ENCODE measurements around the gene TMEM128. TPM values are rescaled to one million over a fixed set of nuclear protein-coding genes. Genes with fewer than 3 reads are reported as not detected.
"Not testable (repeated sequence)": the region's sequence is repeated elsewhere in the genome, so short reads cannot be mapped to it uniquely, and the experiment has no call there.

Gene TMEM128
- total RNA-seq, 1 experiment from 2014 or later: 19.0 TPM

DNA sequence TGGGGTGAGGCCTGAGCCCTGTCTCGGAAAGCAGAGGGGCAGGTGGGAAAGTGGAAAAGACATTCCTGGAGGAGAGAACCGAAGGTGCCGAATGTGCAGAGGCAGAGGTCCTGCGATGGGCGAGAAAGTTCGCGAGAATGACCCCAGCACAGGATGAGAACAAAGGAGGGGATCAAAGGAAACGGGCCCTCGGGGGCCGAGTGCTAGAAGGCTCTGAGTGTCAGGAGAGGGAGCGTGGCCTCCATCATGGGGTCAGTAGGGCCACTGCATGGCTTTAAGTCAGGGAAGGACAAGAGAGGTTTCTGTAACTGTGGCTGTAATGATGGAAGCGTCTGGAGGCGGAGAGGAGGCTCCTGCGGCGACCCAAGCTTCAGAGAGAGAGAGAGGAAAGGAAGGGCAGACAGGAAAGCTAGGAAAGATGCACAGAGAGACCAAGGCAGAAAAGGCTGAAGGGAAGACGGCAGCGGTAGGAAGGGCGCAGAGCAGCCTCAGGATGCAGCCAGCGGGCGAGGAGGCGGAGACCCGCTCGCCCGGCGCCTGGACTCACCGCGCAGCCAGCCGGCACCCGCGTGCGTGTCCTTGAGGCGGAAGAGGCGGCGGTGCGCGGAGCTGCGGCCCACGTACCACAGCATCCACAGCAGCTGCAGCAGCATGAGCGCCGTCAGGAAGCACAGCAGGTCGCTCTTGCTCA, 22.0 kb downstream of the TMEM128 start:
- no peak for DNase-seq
- POLR2A ChIA-PET: no interaction called here
- H3K4me1 ChIP-seq: no peaks in the 10 kb centered on the region
- no peaks in the 10 kb centered on the region for H3K9me3 Mint-ChIP-seq (ENCODE audit: unreplicated experiment)
- H3K27ac Mint-ChIP-seq (ENCODE audit: unreplicated experiment): no peak overlapping the region
- TF ChIP-seq, protein P1, sequence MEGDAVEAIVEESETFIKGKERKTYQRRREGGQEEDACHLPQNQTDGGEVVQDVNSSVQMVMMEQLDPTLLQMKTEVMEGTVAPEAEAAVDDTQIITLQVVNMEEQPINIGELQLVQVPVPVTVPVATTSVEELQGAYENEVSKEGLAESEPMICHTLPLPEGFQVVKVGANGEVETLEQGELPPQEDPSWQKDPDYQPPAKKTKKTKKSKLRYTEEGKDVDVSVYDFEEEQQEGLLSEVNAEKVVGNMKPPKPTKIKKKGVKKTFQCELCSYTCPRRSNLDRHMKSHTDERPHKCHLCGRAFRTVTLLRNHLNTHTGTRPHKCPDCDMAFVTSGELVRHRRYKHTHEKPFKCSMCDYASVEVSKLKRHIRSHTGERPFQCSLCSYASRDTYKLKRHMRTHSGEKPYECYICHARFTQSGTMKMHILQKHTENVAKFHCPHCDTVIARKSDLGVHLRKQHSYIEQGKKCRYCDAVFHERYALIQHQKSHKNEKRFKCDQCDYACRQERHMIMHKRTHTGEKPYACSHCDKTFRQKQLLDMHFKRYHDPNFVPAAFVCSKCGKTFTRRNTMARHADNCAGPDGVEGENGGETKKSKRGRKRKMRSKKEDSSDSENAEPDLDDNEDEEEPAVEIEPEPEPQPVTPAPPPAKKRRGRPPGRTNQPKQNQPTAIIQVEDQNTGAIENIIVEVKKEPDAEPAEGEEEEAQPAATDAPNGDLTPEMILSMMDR (IDR thresholded peaks at IDR 0.05; ENCODE audit: insufficient read depth in 1 of 2, low read depth in 1 of 2, low read length in 1 of 2, severe bottlenecking in 1 of 2, unreplicated experiment in 1 of 2): no peak
- H3K4me3 ChIP-seq (ENCODE audit: low read depth, low read length): no peak overlapping the region
- H3K36me3 ChIP-seq (ENCODE audit: control insufficient read depth, insufficient read depth, low read length): no peaks in the 10 kb centered on the region
- H3K9me3 ChIP-seq: no peaks in the 10 kb centered on the region
- H3K36me3 Mint-ChIP-seq (ENCODE audit: insufficient read depth, unreplicated experiment): no peaks in the 10 kb centered on the region
- CTCF ChIA-PET: no interaction called here
- no peaks in the 10 kb centered on the region for H3K27me3 ChIP-seq (replicated peaks; ENCODE audit: control insufficient read depth, insufficient read depth, low read length)
- intact Hi-C loops (cut with micrococcal nuclease; ENCODE audit: unreplicated experiment): no loop called here
- BruUV-seq (replicated peaks): no TSS peak
- H3K27me3 Mint-ChIP-seq (ENCODE audit: insufficient read depth, unreplicated experiment): peaks cover 21% of the 10 kb centered on the region
- H3K4me1 Mint-ChIP-seq (ENCODE audit: low read depth, unreplicated experiment): peaks cover 4% of the 10 kb centered on the region
- no peak overlapping the region for H3K4me3 Mint-ChIP-seq (ENCODE audit: unreplicated experiment)

- intact Hi-C loops (cut with micrococcal nuclease; ENCODE audit: unreplicated experiment): no loop called here
- ChIA-PET CTCF (no interaction called here), POLR2A (no interaction called here)
- Mint-ChIP-seq H3K36me3 (ENCODE audit: insufficient read depth, unreplicated experiment) (no peaks in the 10 kb centered on the region), H3K4me3 (ENCODE audit: unreplicated experiment) (no peak overlapping the region), H3K27ac (ENCODE audit: unreplicated experiment) (no peak overlapping the region), H3K9me3 (ENCODE audit: unreplicated experiment) (no peaks in the 10 kb centered on the region), H3K27me3 (ENCODE audit: insufficient read depth, unreplicated experiment) (peaks cover 6% of the 10 kb centered on the region), H3K4me1 (ENCODE audit: low read depth, unreplicated experiment) (no peaks in the 10 kb centered on the region)
- TF ChIP-seq, protein P1 (IDR thresholded peaks at IDR 0.05; ENCODE audit: insufficient read depth in 1 of 2, low read depth in 1 of 2, low read length in 1 of 2, severe bottlenecking in 1 of 2, unreplicated experiment in 1 of 2): no peak
- no TSS peak for BruUV-seq (replicated peaks)
- DNase-seq: no peak
- no peaks in the 10 kb centered on the region for H3K4me1 ChIP-seq
- no peaks in the 10 kb centered on the region for H3K36me3 ChIP-seq (ENCODE audit: control insufficient read depth, insufficient read depth, low read length)
- no peaks in the 10 kb centered on the region for H3K9me3 ChIP-seq
- no peaks in the 10 kb centered on the region for H3K27me3 ChIP-seq (replicated peaks; ENCODE audit: control insufficient read depth, insufficient read depth, low read length)
- no peak overlapping the region for H3K4me3 ChIP-seq (ENCODE audit: low read depth, low read length)
These were observed 30.9 kb downstream of the TMEM128 start for GRCh38 chr4:4217113-4217512.

- intact Hi-C loops (cut with micrococcal nuclease; ENCODE audit: unreplicated experiment): no loop called here
- no peaks in the 10 kb centered on the region for H3K9me3 ChIP-seq
- TF ChIP-seq, protein P1 (IDR thresholded peaks at IDR 0.05; ENCODE audit: insufficient read depth in 1 of 2, low read depth in 1 of 2, low read length in 1 of 2, severe bottlenecking in 1 of 2, unreplicated experiment in 1 of 2): no peak
- no peak overlapping the region for H3K4me3 Mint-ChIP-seq (ENCODE audit: unreplicated experiment)
- no peaks in the 10 kb centered on the region for H3K36me3 Mint-ChIP-seq (ENCODE audit: insufficient read depth, unreplicated experiment)
- BruUV-seq (replicated peaks): no TSS peak
- no peaks in the 10 kb centered on the region for H3K4me1 ChIP-seq
- ChIA-PET CTCF (no interaction called here), POLR2A (no interaction called here)
- peaks cover 3% of the 10 kb centered on the region for H3K27me3 Mint-ChIP-seq (ENCODE audit: insufficient read depth, unreplicated experiment)
- no peaks in the 10 kb centered on the region for H3K9me3 Mint-ChIP-seq (ENCODE audit: unreplicated experiment)
- no peak for DNase-seq
- no peak overlapping the region for H3K4me3 ChIP-seq (ENCODE audit: low read depth, low read length)
- H3K27me3 ChIP-seq (replicated peaks; ENCODE audit: control insufficient read depth, insufficient read depth, low read length): no peaks in the 10 kb centered on the region
- no peaks in the 10 kb centered on the region for H3K4me1 Mint-ChIP-seq (ENCODE audit: low read depth, unreplicated experiment)
- no peaks in the 10 kb centered on the region for H3K36me3 ChIP-seq (ENCODE audit: control insufficient read depth, insufficient read depth, low read length)
- H3K27ac Mint-ChIP-seq (ENCODE audit: unreplicated experiment): no peak overlapping the region
These were observed 31.4 kb downstream of the TMEM128 start for GRCh38 chr4:4216648-4217047.

- POLR2A ChIA-PET: not testable (repeated sequence)
These were observed 34.3 kb downstream of the TMEM128 start for GRCh38 chr4:4213674-4214073.

More at GRCh38 chr4:4213674-4214073, 34.3 kb downstream of the TMEM128 start:
- H3K4me3 Mint-ChIP-seq (ENCODE audit: unreplicated experiment); H3K4me3 ChIP-seq (ENCODE audit: low read depth, low read length); H3K36me3 Mint-ChIP-seq (ENCODE audit: insufficient read depth, unreplicated experiment); H3K4me1 Mint-ChIP-seq (ENCODE audit: low read depth, unreplicated experiment); H3K9me3 Mint-ChIP-seq (ENCODE audit: unreplicated experiment); intact Hi-C loops (cut with micrococcal nuclease; ENCODE audit: unreplicated experiment); H3K9me3 ChIP-seq; BruUV-seq (replicated peaks); DNase-seq; CTCF ChIA-PET; H3K36me3 ChIP-seq (ENCODE audit: control insufficient read depth, insufficient read depth, low read length); H3K27ac Mint-ChIP-seq (ENCODE audit: unreplicated experiment); H3K27me3 ChIP-seq (replicated peaks; ENCODE audit: control insufficient read depth, insufficient read depth, low read length); H3K27me3 Mint-ChIP-seq (ENCODE audit: insufficient read depth, unreplicated experiment); H3K4me1 ChIP-seq: not testable (repeated sequence)
